Breast epithelium (tissue), 4 donors: ENCODE data around the gene ZNF473. TPM values are rescaled to one million over a fixed set of nuclear protein-coding genes. Genes with fewer than 3 reads are reported as not detected.

ENCODE experiments used
- DNase-seq, 2 donors: peaks; one replicate each; pipeline ENCODE4 v3.0.0-alpha.2; 2019; ENCODE audit warnings: low spot score in 2 of 2
- H3K27ac ChIP-seq, 2 donors: fragments of 200-600 bp; sonication (generic) in 1 of 2; one replicate each; pipeline ENCODE4 v1.5.1; 2016 to 2019; ENCODE audit warnings: mild to moderate bottlenecking in 1 of 2
- H3K27me3 ChIP-seq, 2 donors: fragments of 200-600 bp; sonication (generic) in 1 of 2; one replicate each; pipeline versions ENCODE4 v1.5.1 to v1.6.0; 2017 to 2019; ENCODE audit warnings: control low read depth in 1 of 2, mild to moderate bottlenecking in 1 of 2
- H3K36me3 ChIP-seq: fragments of 200-600 bp; one replicate; pipeline ENCODE4 v1.5.1; 2019
- H3K4me1 ChIP-seq, 2 donors: fragments of 200-600 bp; sonication (generic); one replicate each; pipeline ENCODE4 v1.5.1; 2016 to 2019; ENCODE audit warnings: control low read depth in 1 of 2
- H3K4me3 ChIP-seq, 3 donors: fragments of 200-600 bp; sonication (generic); 1 replicate in 2 of 3; 2 replicates in 1 of 3; pipeline ENCODE4 v1.5.1; 2016 to 2019; ENCODE audit warnings: mild to moderate bottlenecking in 3 of 3, moderate library complexity in 2 of 3
- H3K9me3 ChIP-seq, 2 donors: fragments of 200-600 bp; sonication (generic) in 1 of 2; one replicate each; pipeline ENCODE4 v1.5.1; 2016 to 2019; ENCODE audit warnings: control low read depth in 1 of 2
- POLR2A ChIP-seq: fragments of 450-650 bp; IDR thresholded peaks from one replicate; pipeline ENCODE4 v1.6.1; 2016; ENCODE audit warnings: antibody characterized with exemption, mild to moderate bottlenecking, moderate library complexity
- POLR2AphosphoS5 ChIP-seq, 3 donors: sonication (generic); formaldehyde crosslinking; IDR thresholded peaks; one replicate each; pipeline ENCODE4 v1.6.1; 2017; ENCODE audit warnings: antibody characterized with exemption in 3 of 3
- intact Hi-C: fragments of 100-400 bp; cut with DNase I; formaldehyde crosslinking; loops from one replicate; pipeline ENCODE4 v1.15.1; 2023; ENCODE audit warnings: low total_unique reads
- total RNA-seq, 3 donors: library from RNA; depleted of rRNA; stranded (reverse); fragments of >200 nt; gene quantifications; one replicate each; pipeline ENCODE4 v1.1.0, GENCODE V29; 2016
- TF ChIP-seq, protein P1 (sequence below), 3 donors: fragments of 450-650 bp; IDR thresholded peaks; one replicate each; pipeline ENCODE4 v1.5.1; 2016 to 2017; ENCODE audit warnings: antibody characterized with exemption in 3 of 3, mild to moderate bottlenecking in 3 of 3, moderate library complexity in 3 of 3

Gene ZNF473
- 10 to 100 TPM in 2 of 3 donors, 1 to 10 TPM in 1; 7.8 to 15.5 (median 12.1) TPM for total RNA-seq

DNA sequence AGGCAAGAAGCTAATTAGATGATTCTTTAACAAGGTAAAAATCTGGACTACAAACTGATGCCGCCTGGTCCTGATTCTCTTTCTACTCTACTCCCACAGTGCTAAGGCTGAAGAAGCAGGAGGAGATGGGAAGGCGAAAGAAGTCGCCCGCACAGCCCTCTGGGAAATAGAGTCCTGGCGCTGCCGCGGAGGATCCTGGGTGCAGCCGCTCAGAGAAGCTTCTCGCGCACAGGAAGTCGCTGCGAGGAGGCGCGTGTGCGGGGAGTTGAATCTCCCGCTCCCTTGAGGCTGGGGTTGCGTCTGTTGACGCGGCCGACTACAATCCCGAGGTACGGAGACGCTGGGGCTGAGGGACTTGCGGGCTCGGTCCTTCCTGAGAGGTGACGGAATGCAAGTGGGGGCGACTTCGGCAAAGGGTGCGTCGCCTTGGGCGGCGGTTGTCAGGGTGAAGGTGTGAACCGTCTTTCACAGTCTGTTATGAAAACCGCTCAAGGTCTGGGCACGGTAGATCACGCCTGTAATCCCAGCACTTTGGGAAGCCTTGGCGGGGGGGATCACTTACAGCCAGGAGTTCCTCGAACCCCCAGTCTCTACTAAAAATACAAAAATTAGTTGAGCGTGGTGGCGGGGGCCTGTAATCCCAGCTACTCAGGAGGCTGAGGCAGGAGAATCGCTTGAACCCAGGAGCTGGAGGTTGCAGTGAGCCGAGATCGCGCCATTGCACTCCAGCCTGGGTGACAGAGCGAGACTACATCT, at the start of gene ZNF473:
Gene ZNF473 (plus strand): TSS at position 212 of the 756 bp plus-strand sequence. CDS start 5,078 bp downstream, outside the sequence.
- Histone ChIP-seq H3K27me3 (no peaks in the 10 kb centered on the region), H3K9me3 (no peaks in the 10 kb centered on the region), H3K4me3 (peak within 1 kb of the TSS; percentile 79 to 97 (median 79)), H3K4me1 (peaks cover 0 to 4% of the 10 kb centered on the region in 2 donors), H3K36me3 (no peaks in the 10 kb centered on the region), H3K27ac (peak within 1 kb of the TSS; percentile 89 to 96)
- peak; percentile 93 to 94 for DNase-seq
- TF ChIP-seq POLR2AphosphoS5 (IDR thresholded peaks at IDR 0.05) (peak; percentile 72 to 83 (median 75)), POLR2A (no peak)
- TF ChIP-seq, protein P1, sequence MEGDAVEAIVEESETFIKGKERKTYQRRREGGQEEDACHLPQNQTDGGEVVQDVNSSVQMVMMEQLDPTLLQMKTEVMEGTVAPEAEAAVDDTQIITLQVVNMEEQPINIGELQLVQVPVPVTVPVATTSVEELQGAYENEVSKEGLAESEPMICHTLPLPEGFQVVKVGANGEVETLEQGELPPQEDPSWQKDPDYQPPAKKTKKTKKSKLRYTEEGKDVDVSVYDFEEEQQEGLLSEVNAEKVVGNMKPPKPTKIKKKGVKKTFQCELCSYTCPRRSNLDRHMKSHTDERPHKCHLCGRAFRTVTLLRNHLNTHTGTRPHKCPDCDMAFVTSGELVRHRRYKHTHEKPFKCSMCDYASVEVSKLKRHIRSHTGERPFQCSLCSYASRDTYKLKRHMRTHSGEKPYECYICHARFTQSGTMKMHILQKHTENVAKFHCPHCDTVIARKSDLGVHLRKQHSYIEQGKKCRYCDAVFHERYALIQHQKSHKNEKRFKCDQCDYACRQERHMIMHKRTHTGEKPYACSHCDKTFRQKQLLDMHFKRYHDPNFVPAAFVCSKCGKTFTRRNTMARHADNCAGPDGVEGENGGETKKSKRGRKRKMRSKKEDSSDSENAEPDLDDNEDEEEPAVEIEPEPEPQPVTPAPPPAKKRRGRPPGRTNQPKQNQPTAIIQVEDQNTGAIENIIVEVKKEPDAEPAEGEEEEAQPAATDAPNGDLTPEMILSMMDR (IDR thresholded peaks at IDR 0.05), result no peak
- intact Hi-C loops, result no loop called here

DNA sequence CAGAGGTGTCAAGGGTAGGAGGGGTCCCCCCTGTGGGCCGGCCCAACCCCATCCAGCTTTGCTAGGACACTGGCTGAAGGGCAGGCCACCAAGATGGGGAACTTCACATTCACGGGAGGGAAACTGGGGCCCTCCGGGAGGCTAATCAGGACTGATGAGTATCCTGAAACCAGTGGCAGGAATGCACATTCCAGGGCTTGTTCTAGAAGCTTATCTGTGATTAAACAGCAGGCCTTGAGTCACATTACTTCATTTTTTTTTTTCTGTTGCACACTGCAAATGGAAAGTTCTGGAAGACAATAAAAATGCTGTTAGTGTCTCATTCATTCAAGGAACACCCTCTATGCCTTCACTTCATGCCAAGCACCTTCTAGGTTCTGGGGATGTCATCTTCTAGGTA, 49.3 kb upstream of the ZNF473 start:
- no peaks in the 10 kb centered on the region for H3K27me3 ChIP-seq
- H3K36me3 ChIP-seq, result no peaks in the 10 kb centered on the region
- H3K4me1 ChIP-seq, result no peaks in the 10 kb centered on the region
- no peak for TF ChIP-seq POLR2AphosphoS5 (IDR thresholded peaks at IDR 0.05)
- TF ChIP-seq POLR2A, result no peak
- TF ChIP-seq, protein P1 (IDR thresholded peaks at IDR 0.05), result no peak
- intact Hi-C loops, result no loop called here
- no peak overlapping the region for H3K4me3 ChIP-seq
- DNase-seq, result no peak
- no peak overlapping the region for H3K27ac ChIP-seq
- H3K9me3 ChIP-seq, result no peaks in the 10 kb centered on the region

- no peak overlapping the region for H3K27ac ChIP-seq
- H3K4me3 ChIP-seq, result no peak overlapping the region
- intact Hi-C loops, result no loop called here
- TF ChIP-seq POLR2AphosphoS5 (IDR thresholded peaks at IDR 0.05), result no peak
- TF ChIP-seq, protein P1 (IDR thresholded peaks at IDR 0.05), result no peak
- TF ChIP-seq POLR2A, result no peak
- no peaks in the 10 kb centered on the region for H3K36me3 ChIP-seq
- no peaks in the 10 kb centered on the region for H3K9me3 ChIP-seq
- DNase-seq, result no peak
- no peaks in the 10 kb centered on the region for H3K4me1 ChIP-seq
- H3K27me3 ChIP-seq, result no peaks in the 10 kb centered on the region
These were observed 48.7 kb upstream of the ZNF473 start for GRCh38 chr19:49977076-49977475.

DNA sequence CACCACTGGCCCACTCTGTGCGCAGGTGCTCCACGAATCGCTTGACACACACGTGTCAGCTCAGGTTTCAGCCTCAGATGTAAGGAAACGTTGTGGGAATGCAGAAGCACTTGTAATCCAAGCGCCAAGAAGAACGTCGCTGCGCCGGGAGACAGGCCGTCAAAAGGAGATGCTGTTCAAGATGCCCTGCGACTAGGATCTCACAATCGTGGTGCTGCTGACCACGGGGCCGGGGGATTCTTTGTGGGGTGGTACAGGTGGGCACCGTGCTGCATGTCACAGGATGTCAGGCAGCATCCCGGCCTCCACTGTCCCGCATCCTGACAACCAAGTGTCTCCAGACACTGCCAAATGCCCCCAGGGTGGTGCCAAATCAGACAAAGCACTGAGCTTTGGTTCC, 47.9 kb upstream of the ZNF473 start:
- TF ChIP-seq POLR2A (no peak), POLR2AphosphoS5 (IDR thresholded peaks at IDR 0.05) (no peak)
- TF ChIP-seq, protein P1 (IDR thresholded peaks at IDR 0.05), result no peak
- intact Hi-C loops, result no loop called here
- H3K27ac ChIP-seq, result no peak overlapping the region
- H3K36me3 ChIP-seq, result no peaks in the 10 kb centered on the region
- no peaks in the 10 kb centered on the region for H3K27me3 ChIP-seq
- no peaks in the 10 kb centered on the region for H3K9me3 ChIP-seq
- no peaks in the 10 kb centered on the region for H3K4me1 ChIP-seq
- no peak for DNase-seq
- no peak overlapping the region for H3K4me3 ChIP-seq

DNA sequence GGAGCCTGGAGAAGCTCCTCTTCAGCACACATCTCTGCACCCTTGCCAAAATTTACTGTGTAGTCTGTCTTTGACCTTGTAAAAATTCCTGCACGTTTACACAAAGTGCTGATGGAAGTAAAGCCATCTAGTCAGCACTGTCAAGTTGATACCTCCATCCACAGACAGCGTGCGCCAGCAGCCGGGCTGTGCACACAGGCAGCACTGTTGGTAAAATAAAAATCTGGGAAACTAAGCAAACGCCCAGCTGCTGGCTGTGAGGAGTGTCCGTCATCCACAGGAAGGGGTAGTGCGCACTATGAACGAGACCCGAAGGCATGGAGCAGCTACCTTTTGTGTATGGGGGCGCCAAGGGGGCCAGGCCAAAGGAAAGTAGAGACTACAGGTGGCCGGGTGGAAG, 47.5 kb upstream of the ZNF473 start:
- intact Hi-C loops, result no loop called here
- no peaks in the 10 kb centered on the region for H3K9me3 ChIP-seq
- TF ChIP-seq POLR2AphosphoS5 (IDR thresholded peaks at IDR 0.05) (no peak), POLR2A (no peak)
- TF ChIP-seq, protein P1 (IDR thresholded peaks at IDR 0.05), result no peak
- no peak overlapping the region for H3K4me3 ChIP-seq
- H3K36me3 ChIP-seq, result no peaks in the 10 kb centered on the region
- no peak for DNase-seq
- no peaks in the 10 kb centered on the region for H3K27me3 ChIP-seq
- H3K4me1 ChIP-seq, result no peaks in the 10 kb centered on the region
- H3K27ac ChIP-seq, result no peak overlapping the region
